GM21737 (cell line): Measurements from ENCODE around the gene MX1.

Source experiments
- ATAC-seq: cut with Tn5 transposase; IDR thresholded peaks from one replicate; pipeline ENCODE4 v1.9.1; 2021; ENCODE audit warnings: mild to moderate bottlenecking, moderate library complexity; ENCODE audit not compliant: unreplicated experiment

MX1 gene

GRCh38 chr21:41487082-41487481 lies 61.0 kb downstream of the MX1 start:
- ATAC-seq: no peak

GRCh38 chr21:41488080-41488479 lies 62.0 kb downstream of the MX1 start:
- no peak for ATAC-seq

GRCh38 chr21:41489329-41489728 lies 63.3 kb downstream of the MX1 start:
- no peak for ATAC-seq

- ATAC-seq: no peak
Measured at GRCh38 chr21:41490330-41490729, 64.3 kb downstream of the MX1 start.

- ATAC-seq: no peak
Measured at GRCh38 chr21:41491412-41491811, 65.4 kb downstream of the MX1 start.

- ATAC-seq: no peak
Measured at GRCh38 chr21:41494242-41494641, 68.2 kb downstream of the MX1 start.

GRCh38 chr21:41497008-41497407 lies 71.0 kb downstream of the MX1 start:
- no peak for ATAC-seq

- ATAC-seq: no peak
Measured at GRCh38 chr21:41497788-41498187, 71.7 kb downstream of the MX1 start.

- no peak for ATAC-seq
Measured at GRCh38 chr21:41499920-41500319, 73.9 kb downstream of the MX1 start.

GRCh38 chr21:41500363-41500762 lies 74.3 kb downstream of the MX1 start:
- ATAC-seq: no peak

- no peak for ATAC-seq
Measured at GRCh38 chr21:41500931-41501381, 74.9 kb downstream of the MX1 start.

- ATAC-seq: no peak
Measured at GRCh38 chr21:41501919-41502318, 75.9 kb downstream of the MX1 start.

GRCh38 chr21:41503331-41503730 lies 77.3 kb downstream of the MX1 start:
- no peak for ATAC-seq

- no peak for ATAC-seq
Measured at GRCh38 chr21:41504030-41504429, 78.0 kb downstream of the MX1 start.

GRCh38 chr21:41506005-41506594 lies 80.1 kb downstream of the MX1 start:
- no peak for ATAC-seq

GRCh38 chr21:41506611-41507520 lies 80.8 kb downstream of the MX1 start:
- no peak for ATAC-seq

- ATAC-seq: no peak
Measured at GRCh38 chr21:41507521-41508414, 81.7 kb downstream of the MX1 start, which contains the start of gene TMPRSS2. Gene TMPRSS2, minus strand, starts transcription at chr21:41508158. Its CDS starts 10,025 bp downstream, at chr21:41498133.

GRCh38 chr21:41508415-41509144 lies 82.5 kb downstream of the MX1 start:
- no peak for ATAC-seq
